ENCODE results near the gene KCTD2. TPM values are rescaled to one million over a fixed set of nuclear protein-coding genes. Genes with fewer than 3 reads are reported as not detected.

KCTD2 gene
- total and polyA plus RNA-seq, 2 of the 13 experiments (the other 11 are each of a cell fraction or from before 2014, with no cell fraction given), result 28.3 to 32.6 TPM

DNA sequence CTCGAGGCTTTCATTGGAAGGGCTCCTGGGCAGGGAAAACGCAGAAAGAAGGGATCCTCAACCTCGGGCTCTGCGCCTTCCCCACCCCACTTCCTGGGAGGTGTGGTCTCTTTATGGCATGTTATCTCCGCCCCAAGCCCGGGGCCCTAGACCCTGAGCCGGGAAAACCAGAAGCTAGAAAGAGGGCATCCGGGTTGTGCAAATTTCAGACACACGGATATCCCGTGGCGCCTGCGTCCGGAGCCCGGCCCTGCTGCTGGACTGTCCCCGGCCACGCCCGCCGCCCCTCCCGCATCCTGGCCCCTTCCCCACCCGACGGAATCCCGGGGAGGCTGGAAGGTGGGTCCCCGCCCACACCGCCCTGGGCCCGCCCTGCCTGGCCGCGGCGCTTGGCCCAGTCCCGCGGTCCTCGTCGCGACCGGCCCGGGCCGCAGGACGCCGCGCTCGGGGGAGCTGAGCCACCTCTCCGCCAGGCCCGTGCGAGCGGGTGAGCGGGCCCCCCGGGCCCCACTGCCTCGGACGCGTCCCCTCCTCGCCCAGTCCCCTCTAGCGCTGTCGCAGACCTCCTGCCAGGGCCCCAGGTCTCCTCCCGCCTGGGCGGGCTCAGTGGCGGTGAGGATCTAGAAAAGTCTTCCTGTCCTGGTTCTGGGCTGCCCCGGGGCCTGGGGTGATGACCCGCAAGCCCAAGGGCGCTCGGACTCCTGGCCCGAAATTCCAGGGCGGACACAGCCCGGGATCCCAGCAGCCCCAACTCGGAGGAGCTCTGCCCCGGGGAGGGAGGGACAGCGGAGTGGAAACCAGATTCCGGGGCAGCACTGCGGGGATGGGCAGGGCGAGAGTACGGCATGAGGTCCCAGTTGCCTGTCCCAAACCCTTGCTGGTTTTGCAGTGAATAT, 40.8 kb downstream of the KCTD2 start, which contains the start of gene SLC16A5 (continued):
- TF ChIP-seq KDM6A (CRISPR knock-in tag; IDR thresholded peaks at IDR 0.05; ENCODE audit: low read depth), result no peak
- TF ChIP-seq ZNF232 (CRISPR knock-in tag; IDR thresholded peaks at IDR 0.05; ENCODE audit: borderline replicate concordance), result peak; percentile 44; the same call in 1 of the 2 replicates
- no peak for TF ChIP-seq CCAR2 (optimal IDR thresholded peaks at IDR 0.05; ENCODE audit: low read depth, low read length)
- TF ChIP-seq, protein P1, sequence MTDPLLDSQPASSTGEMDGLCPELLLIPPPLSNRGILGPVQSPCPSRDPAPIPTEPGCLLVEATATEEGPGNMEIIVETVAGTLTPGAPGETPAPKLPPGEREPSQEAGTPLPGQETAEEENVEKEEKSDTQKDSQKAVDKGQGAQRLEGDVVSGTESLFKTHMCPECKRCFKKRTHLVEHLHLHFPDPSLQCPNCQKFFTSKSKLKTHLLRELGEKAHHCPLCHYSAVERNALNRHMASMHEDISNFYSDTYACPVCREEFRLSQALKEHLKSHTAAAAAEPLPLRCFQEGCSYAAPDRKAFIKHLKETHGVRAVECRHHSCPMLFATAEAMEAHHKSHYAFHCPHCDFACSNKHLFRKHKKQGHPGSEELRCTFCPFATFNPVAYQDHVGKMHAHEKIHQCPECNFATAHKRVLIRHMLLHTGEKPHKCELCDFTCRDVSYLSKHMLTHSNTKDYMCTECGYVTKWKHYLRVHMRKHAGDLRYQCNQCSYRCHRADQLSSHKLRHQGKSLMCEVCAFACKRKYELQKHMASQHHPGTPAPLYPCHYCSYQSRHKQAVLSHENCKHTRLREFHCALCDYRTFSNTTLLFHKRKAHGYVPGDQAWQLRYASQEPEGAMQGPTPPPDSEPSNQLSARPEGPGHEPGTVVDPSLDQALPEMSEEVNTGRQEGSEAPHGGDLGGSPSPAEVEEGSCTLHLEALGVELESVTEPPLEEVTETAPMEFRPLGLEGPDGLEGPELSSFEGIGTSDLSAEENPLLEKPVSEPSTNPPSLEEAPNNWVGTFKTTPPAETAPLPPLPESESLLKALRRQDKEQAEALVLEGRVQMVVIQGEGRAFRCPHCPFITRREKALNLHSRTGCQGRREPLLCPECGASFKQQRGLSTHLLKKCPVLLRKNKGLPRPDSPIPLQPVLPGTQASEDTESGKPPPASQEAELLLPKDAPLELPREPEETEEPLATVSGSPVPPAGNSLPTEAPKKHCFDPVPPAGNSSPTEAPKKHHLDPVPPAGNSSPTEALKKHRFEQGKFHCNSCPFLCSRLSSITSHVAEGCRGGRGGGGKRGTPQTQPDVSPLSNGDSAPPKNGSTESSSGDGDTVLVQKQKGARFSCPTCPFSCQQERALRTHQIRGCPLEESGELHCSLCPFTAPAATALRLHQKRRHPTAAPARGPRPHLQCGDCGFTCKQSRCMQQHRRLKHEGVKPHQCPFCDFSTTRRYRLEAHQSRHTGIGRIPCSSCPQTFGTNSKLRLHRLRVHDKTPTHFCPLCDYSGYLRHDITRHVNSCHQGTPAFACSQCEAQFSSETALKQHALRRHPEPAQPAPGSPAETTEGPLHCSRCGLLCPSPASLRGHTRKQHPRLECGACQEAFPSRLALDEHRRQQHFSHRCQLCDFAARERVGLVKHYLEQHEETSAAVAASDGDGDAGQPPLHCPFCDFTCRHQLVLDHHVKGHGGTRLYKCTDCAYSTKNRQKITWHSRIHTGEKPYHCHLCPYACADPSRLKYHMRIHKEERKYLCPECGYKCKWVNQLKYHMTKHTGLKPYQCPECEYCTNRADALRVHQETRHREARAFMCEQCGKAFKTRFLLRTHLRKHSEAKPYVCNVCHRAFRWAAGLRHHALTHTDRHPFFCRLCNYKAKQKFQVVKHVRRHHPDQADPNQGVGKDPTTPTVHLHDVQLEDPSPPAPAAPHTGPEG (CRISPR knock-in tag; IDR thresholded peaks at IDR 0.05), result peak; percentile 54; the same call in 1 of the 2 replicates
- TF ChIP-seq DNMT3B (CRISPR knock-in tag; conservative IDR thresholded peaks at IDR 0.05), result no peak
- peak; percentile 16; the same call in 1 of the 2 replicates for TF ChIP-seq CC2D1A (CRISPR knock-in tag; IDR thresholded peaks at IDR 0.05)
- TF ChIP-seq, protein P2, sequence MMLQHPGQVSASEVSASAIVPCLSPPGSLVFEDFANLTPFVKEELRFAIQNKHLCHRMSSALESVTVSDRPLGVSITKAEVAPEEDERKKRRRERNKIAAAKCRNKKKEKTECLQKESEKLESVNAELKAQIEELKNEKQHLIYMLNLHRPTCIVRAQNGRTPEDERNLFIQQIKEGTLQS (CRISPR knock-in tag; IDR thresholded peaks at IDR 0.05), result no peak
- TF ChIP-seq SMYD3 (CRISPR knock-in tag; IDR thresholded peaks at IDR 0.05), result no peak
- 0 out of 2 replicates have a peak, but pooled peaks have one; percentile 10 for TF ChIP-seq KLF9 (CRISPR knock-in tag; IDR thresholded peaks at IDR 0.05; ENCODE audit: low read depth)
- no peak; the same call in 1 of the 2 replicates for TF ChIP-seq MZF1 (CRISPR knock-in tag; IDR thresholded peaks at IDR 0.05; ENCODE audit: borderline replicate concordance)
- no peak for TF ChIP-seq FOSL1 (CRISPR knock-in tag; IDR thresholded peaks at IDR 0.05; ENCODE audit: borderline replicate concordance)
- TF ChIP-seq ESRRA (CRISPR knock-in tag; IDR thresholded peaks at IDR 0.05; ENCODE audit: low read depth), result no peak
- TF ChIP-seq PHF5A (CRISPR knock-in tag; IDR thresholded peaks at IDR 0.05; ENCODE audit: low read depth, unreplicated experiment), result peak; percentile 34
- TF ChIP-seq, protein P3, sequence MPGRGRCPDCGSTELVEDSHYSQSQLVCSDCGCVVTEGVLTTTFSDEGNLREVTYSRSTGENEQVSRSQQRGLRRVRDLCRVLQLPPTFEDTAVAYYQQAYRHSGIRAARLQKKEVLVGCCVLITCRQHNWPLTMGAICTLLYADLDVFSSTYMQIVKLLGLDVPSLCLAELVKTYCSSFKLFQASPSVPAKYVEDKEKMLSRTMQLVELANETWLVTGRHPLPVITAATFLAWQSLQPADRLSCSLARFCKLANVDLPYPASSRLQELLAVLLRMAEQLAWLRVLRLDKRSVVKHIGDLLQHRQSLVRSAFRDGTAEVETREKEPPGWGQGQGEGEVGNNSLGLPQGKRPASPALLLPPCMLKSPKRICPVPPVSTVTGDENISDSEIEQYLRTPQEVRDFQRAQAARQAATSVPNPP (CRISPR knock-in tag; IDR thresholded peaks at IDR 0.05), result no peak
- no peak for TF ChIP-seq THAP11 (CRISPR knock-in tag; IDR thresholded peaks at IDR 0.05)
- no peak for TF ChIP-seq ZNF678 (CRISPR knock-in tag; IDR thresholded peaks at IDR 0.05)
- peak; percentile 84; the same call in 1 of the 2 replicates for TF ChIP-seq MAZ (IDR thresholded peaks at IDR 0.05; ENCODE audit: borderline replicate concordance, low read depth, low read length)
- peak; percentile 88 for TF ChIP-seq MAZ (CRISPR knock-in tag; IDR thresholded peaks at IDR 0.05; ENCODE audit: low read depth)
- TF ChIP-seq ZNF230 (CRISPR knock-in tag; IDR thresholded peaks at IDR 0.05), result peak; percentile 16; the same call in 1 of the 2 replicates
- no peak for TF ChIP-seq PHB2 (IDR thresholded peaks at IDR 0.05; ENCODE audit: partially characterized antibody)

All from HepG2 (cell line).